PFSK-1 (cell line): ENCODE measurements around the gene CLPTM1L.

Experiments
- FOXP2 ChIP-seq: optimal IDR thresholded peaks from 2 replicates; pipeline ENCODE3; 2011; ENCODE audit warnings: borderline replicate concordance, control low read depth, inconsistent platforms; ENCODE audit not compliant: insufficient read depth; ENCODE audit errors: extremely low read length, extremely low read depth
- POLR2AphosphoS5 ChIP-seq: IDR thresholded peaks from 2 replicates; pipeline ENCODE4 v1.6.1; 2012; ENCODE audit warnings: low read depth, mild to moderate bottlenecking, control low read depth, low read length, moderate library complexity
- REST ChIP-seq, 2 experiments: IDR thresholded peaks; 2 replicates each; pipeline versions ENCODE4 v1.6.1 to v1.8.0; 2011 to 2012; ENCODE audit warnings: low read depth in 2 of 2, low read length in 2 of 2, control low read depth in 1 of 2, inconsistent platforms in 1 of 2, mild to moderate bottlenecking in 1 of 2, moderate library complexity in 1 of 2; ENCODE audit not compliant: insufficient read depth in 1 of 2
- SIN3A ChIP-seq: IDR thresholded peaks from 2 replicates; pipeline ENCODE4 v1.6.1; 2012; ENCODE audit warnings: mild to moderate bottlenecking, low read length, moderate library complexity, borderline replicate concordance; ENCODE audit not compliant: insufficient read depth
- TAF1 ChIP-seq: IDR thresholded peaks from 2 replicates; pipeline ENCODE4 v1.6.1; 2012; ENCODE audit warnings: low read length, control low read depth, borderline replicate concordance; ENCODE audit not compliant: insufficient read depth

CLPTM1L gene

GRCh38 chr5:1354576-1354975, 9.7 kb upstream of the CLPTM1L start:
- TF ChIP-seq FOXP2 (no peak), POLR2AphosphoS5 (no peak), REST (IDR thresholded peaks at IDR 0.05; ENCODE audit: insufficient read depth in 1 of 2, low read depth in 2 of 2, low read length in 2 of 2) (no peak), SIN3A (no peak), TAF1 (no peak)

GRCh38 chr5:1352231-1353219, 7.6 kb upstream of the CLPTM1L start:
- no peak for TF ChIP-seq POLR2AphosphoS5
- no peak for TF ChIP-seq TAF1
- no peak for TF ChIP-seq FOXP2
- TF ChIP-seq SIN3A = no peak
- no peak for TF ChIP-seq REST (IDR thresholded peaks at IDR 0.05; ENCODE audit: insufficient read depth in 1 of 2, low read depth in 2 of 2, low read length in 2 of 2)

GRCh38 chr5:1351156-1351555, 6.3 kb upstream of the CLPTM1L start:
- TF ChIP-seq SIN3A = no peak
- TF ChIP-seq REST (IDR thresholded peaks at IDR 0.05; ENCODE audit: insufficient read depth in 1 of 2, low read depth in 2 of 2, low read length in 2 of 2) = no peak
- TF ChIP-seq TAF1 = no peak
- no peak for TF ChIP-seq POLR2AphosphoS5
- TF ChIP-seq FOXP2 = no peak

GRCh38 chr5:1349246-1349645, 4.3 kb upstream of the CLPTM1L start:
- no peak for TF ChIP-seq SIN3A

GRCh38 chr5:1348986-1349245, 4.0 kb upstream of the CLPTM1L start:
- no peak for TF ChIP-seq FOXP2
- TF ChIP-seq POLR2AphosphoS5 = no peak
- no peak for TF ChIP-seq REST (IDR thresholded peaks at IDR 0.05; ENCODE audit: insufficient read depth in 1 of 2, low read depth in 2 of 2, low read length in 2 of 2)
- TF ChIP-seq SIN3A = no peak
- no peak for TF ChIP-seq TAF1
